Tibial nerve (tissue), 4 donors: ENCODE measurements around the gene SLC2A6.

Experiments used
- CTCF ChIP-seq, 5 experiments: fragments of 200-600 bp in 3 of 5; fragments of 450-650 bp in 2 of 5; sonication (generic) in 3 of 5; IDR thresholded peaks; one replicate each; pipeline ENCODE4 v1.5.1; 2016 to 2019; ENCODE audit warnings: antibody characterized with exemption in 5 of 5, mild to moderate bottlenecking in 3 of 5, moderate library complexity in 2 of 5
- EP300 ChIP-seq, 2 donors: sonication (generic); formaldehyde crosslinking; IDR thresholded peaks; one replicate each; pipeline ENCODE4 v1.6.1; 2017; ENCODE audit warnings: antibody characterized with exemption in 2 of 2, mild to moderate bottlenecking in 1 of 2
- POLR2A ChIP-seq, 2 donors: fragments of 450-650 bp; IDR thresholded peaks; one replicate each; pipeline ENCODE4 v1.6.1; 2017; ENCODE audit warnings: antibody characterized with exemption in 2 of 2, mild to moderate bottlenecking in 2 of 2, moderate library complexity in 2 of 2

GRCh38 chr9:133440874-133441273 lies 38.0 kb downstream of the SLC2A6 start:
- TF ChIP-seq CTCF (IDR thresholded peaks at IDR 0.05) (no peak), POLR2A (IDR thresholded peaks at IDR 0.05) (no peak), EP300 (IDR thresholded peaks at IDR 0.05) (no peak)
